SHP77 (cell line): Measurements from ENCODE around the gene PLPPR3.
"Not testable (repeated sequence)": the region's sequence is repeated elsewhere in the genome, so short reads cannot be mapped to it uniquely, and the experiment has no call there.

Source experiments
- DNase-seq, 2 experiments: peaks; one replicate each; lab custom pipeline; 2025; lab: John Stamatoyannopoulos, UW

PLPPR3 gene

GRCh38 chr19:853614-854220 lies 32.0 kb upstream of the PLPPR3 start:
- not testable (repeated sequence) for DNase-seq

GRCh38 chr19:853014-853585 lies 31.3 kb upstream of the PLPPR3 start:
- DNase-seq = no peak

- DNase-seq = no peak
Observed at GRCh38 chr19:852136-853013, 30.6 kb upstream of the PLPPR3 start, which contains the start of gene ELANE. Gene ELANE, plus strand, starts transcription at chr19:852303. Its CDS starts 26 bp downstream, at chr19:852329.

- DNase-seq = no peak
Observed at GRCh38 chr19:850979-851335, 29.2 kb upstream of the PLPPR3 start.

GRCh38 chr19:850221-850978 lies 28.6 kb upstream of the PLPPR3 start:
- DNase-seq = peak; percentile 49 to 66

- not testable (repeated sequence) for DNase-seq
Observed at GRCh38 chr19:849195-849594, 27.4 kb upstream of the PLPPR3 start.

GRCh38 chr19:848386-848921 lies 26.7 kb upstream of the PLPPR3 start:
- DNase-seq = no peak

- no peak for DNase-seq
Observed at GRCh38 chr19:845707-846521, 24.2 kb upstream of the PLPPR3 start.

- DNase-seq = no peak
Observed at GRCh38 chr19:844546-844971, 22.8 kb upstream of the PLPPR3 start.

GRCh38 chr19:843836-844545 lies 22.2 kb upstream of the PLPPR3 start:
- no peak for DNase-seq

GRCh38 chr19:843180-843835 lies 21.6 kb upstream of the PLPPR3 start:
- no peak for DNase-seq

GRCh38 chr19:842802-843179 lies 21.0 kb upstream of the PLPPR3 start:
- DNase-seq = not testable (repeated sequence)

GRCh38 chr19:840519-841206 lies 18.9 kb upstream of the PLPPR3 start, which contains the start of gene PRTN3:
Gene PRTN3, plus strand, starts transcription at chr19:840999. Its CDS starts 10 bp downstream, at chr19:841009.
- DNase-seq = no peak

- no peak for DNase-seq
Observed at GRCh38 chr19:835210-835810, 13.6 kb upstream of the PLPPR3 start.

- DNase-seq = no peak
Observed at GRCh38 chr19:834216-834615, 12.5 kb upstream of the PLPPR3 start.

- DNase-seq = no peak
Observed at GRCh38 chr19:831407-832369, 9.9 kb upstream of the PLPPR3 start.

GRCh38 chr19:829129-829758 lies 7.5 kb upstream of the PLPPR3 start:
- DNase-seq = no peak
